ENCODE measurements around the gene CHML.

GRCh38 chr1:241615043-241615974, 24.9 kb downstream of the CHML start:
- TF ChIP-seq POLR2A (IDR thresholded peaks at IDR 0.05) (no peak), CTCF (IDR thresholded peaks at IDR 0.05) (no peak)
